ENCODE results near the gene CT45A1.
"Not testable (repeated sequence)": the region's sequence is repeated elsewhere in the genome, so short reads cannot be mapped to it uniquely, and the experiment has no call there.

CT45A1 gene

GRCh38 chrX:135713183-135713689 lies at the start of gene CT45A1:
CT45A1 (plus strand) TSS chrX:135713639; CDS start chrX:135718941, 5,302 bp downstream.
- DNase-seq (ENCODE audit: low read depth, low spot score); H3K27ac ChIP-seq: not testable (repeated sequence)

GRCh38 chrX:135672979-135673378 lies 40.5 kb upstream of the CT45A1 start:
- H3K27ac ChIP-seq; DNase-seq (ENCODE audit: low read depth, low spot score): not testable (repeated sequence)

DNA sequence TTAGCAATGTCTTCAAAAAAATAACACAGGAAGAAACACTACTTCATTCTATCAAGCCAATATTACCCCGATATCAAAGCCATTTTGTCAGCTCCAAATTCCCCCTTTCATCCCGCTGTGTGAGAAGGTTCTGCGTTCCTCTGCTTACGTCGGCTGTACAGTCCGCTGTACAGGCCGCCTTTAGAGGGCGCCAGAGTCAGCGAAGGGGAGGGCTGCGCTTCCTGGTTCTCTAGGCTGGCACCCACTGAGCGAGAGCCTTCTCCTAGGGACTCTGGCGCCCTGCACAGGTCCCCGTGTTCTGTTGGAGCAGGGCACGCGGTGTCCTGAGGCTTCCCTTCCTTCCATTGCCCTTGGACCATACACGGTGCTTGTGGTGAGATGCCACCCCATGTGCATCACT lies 25.3 kb upstream of the CT45A1 start:
- no peak overlapping the region for H3K27ac ChIP-seq
- DNase-seq (ENCODE audit: low read depth, low spot score): no peak

- DNase-seq (ENCODE audit: low read depth, low spot score): no peak
These were observed 18.0 kb upstream of the CT45A1 start for GRCh38 chrX:135695471-135695870.

GRCh38 chrX:135697601-135698000 lies 15.8 kb upstream of the CT45A1 start:
- no peak for DNase-seq (ENCODE audit: low read depth, low spot score)
- H3K27ac ChIP-seq: no peak overlapping the region

More at GRCh38 chrX:135695471-135695870, 18.0 kb upstream of the CT45A1 start:
- no peak overlapping the region for H3K27ac ChIP-seq

DNA sequence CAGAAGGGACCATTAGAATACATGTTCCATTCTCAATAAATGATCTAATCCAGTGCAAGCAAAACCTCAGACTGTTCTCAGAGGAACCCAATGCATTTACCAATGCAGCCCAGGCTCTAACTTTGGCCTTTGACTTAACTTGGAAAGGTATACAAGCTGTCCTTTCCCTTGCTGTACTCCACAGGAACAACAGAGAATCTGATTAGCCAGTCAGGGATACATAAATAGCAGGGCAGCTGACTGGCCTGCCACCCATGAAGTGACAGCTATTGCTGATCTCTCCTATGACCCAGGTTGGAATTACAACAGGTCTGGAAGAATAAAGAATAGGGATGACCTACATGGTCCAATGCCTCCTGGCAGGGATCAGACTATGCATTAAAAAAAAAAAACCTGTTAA lies 14.5 kb upstream of the CT45A1 start:
- no peak overlapping the region for H3K27ac ChIP-seq
- no peak for DNase-seq (ENCODE audit: low read depth, low spot score)

DNA sequence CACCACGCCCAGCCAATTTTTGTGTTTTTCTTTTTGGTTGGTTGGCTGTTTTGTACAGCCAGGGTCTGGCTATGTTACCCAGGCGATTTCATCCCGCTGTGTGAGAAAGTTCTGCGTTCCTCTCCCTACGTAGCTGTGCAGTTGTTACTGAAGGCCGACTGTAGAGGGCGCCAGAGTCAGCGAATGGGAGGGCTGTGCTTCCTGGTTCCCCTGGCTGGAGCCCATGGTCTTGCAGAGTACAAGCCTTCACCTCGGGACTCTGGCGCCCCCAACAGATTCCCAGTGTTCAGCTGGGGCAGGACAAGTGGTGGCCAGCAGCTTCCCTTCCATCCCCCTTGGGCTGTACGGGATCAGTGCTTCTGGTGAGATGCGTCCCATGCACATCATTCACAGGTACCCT lies 5.6 kb upstream of the CT45A1 start:
- no peak for DNase-seq (ENCODE audit: low read depth, low spot score)
- H3K27ac ChIP-seq: no peak overlapping the region

DNA sequence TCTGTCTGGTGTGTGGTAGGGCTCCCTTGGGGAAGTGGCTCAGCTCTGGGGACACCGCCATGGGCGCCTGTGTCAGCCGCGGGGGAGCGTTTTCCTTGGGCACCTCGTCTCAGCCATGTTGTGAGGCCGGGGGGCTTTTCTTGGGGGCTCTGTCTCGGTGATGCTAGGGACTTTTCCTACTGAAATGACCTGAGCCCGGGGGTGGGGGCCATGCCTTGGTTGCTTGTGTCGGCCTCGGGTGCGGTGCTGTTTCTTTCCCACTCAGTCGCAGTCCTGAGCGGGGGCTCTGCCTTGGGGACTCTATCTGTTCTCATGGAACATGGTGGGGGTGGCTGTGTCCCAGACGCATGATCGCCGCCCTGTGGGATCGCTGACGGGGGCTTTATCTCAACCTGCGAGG lies 356 bp downstream of the CT45A1 start:
- DNase-seq (ENCODE audit: low read depth, low spot score): no peak
- H3K27ac ChIP-seq: no peak overlapping the region

DNA sequence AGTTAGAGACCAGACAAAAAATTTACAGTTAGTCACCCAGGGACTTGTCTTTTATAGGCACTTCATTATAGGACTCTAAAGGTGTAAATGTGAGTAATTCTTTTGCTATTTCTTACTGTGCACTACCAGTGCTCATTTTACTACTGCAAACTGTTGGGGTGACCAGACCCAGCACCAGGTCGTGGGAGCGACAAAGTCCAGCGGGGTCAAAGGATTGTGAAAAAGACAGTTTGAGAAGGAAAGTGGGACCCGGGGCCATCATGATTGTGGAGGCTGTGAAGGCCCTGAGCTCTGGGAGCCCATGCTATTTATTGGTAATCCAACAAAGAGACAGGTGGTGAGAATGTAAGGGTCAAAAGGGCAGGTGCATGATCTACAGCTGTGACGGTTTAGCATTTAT lies 21.2 kb downstream of the CT45A1 start:
- not testable (repeated sequence) for DNase-seq (ENCODE audit: low read depth, low spot score); H3K27ac ChIP-seq

- no peak for DNase-seq (ENCODE audit: low read depth, low spot score)
- no peak overlapping the region for H3K27ac ChIP-seq
These were observed 24.1 kb downstream of the CT45A1 start for GRCh38 chrX:135737366-135738071.

DNA sequence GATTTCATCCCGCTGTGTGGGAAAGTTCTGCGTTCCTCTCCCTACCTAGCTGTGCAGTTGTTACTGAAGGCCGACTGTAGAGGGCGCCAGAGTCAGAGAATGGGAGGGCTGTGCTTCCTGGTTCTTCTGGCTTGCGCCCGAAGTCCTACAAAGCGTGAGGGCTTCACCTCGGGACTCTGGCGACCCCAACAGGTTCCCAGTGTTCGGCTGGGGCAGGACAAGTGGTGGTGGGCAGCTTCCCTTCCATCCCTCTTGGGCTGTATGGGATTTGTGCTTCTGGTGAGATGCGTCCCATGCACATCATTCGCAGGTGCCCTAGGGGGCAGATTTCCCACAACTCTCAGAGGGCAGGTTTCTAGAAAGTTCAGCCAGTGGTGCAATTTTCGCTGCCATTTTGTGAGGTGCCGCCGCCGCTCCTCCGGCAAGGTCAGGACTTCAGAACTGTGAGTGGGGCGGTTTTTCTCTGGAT lies 27.3 kb downstream of the CT45A1 start:
- no peak for DNase-seq (ENCODE audit: low read depth, low spot score)
- H3K27ac ChIP-seq: no peak overlapping the region

DNA sequence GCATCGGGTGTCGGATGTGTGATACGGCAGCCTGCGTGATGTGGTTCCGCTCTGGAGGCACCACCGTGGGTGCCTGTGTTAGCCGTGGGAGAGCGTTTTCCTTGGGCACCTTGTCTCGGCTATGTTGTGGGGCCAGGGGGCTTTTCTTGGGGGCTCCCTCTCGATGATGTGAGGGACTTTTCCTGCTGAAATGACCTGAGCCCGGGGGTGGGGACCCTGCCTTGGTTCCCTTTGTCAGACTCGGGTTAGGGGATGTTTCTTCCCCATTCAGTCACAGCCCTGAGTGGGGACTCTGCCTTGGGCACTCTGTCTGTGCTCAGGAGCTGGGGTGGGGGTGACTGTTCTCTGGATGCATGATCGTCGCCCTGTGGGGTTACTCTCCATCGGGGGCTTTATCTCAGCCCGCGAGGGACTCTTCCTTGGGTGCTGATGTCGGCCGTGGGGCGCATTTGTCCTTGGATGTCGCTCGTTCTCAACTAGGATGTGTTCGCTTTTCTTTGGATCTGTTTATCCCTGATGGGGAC lies 27.8 kb downstream of the CT45A1 start:
- H3K27ac ChIP-seq: no peak overlapping the region
- no peak for DNase-seq (ENCODE audit: low read depth, low spot score)

DNA sequence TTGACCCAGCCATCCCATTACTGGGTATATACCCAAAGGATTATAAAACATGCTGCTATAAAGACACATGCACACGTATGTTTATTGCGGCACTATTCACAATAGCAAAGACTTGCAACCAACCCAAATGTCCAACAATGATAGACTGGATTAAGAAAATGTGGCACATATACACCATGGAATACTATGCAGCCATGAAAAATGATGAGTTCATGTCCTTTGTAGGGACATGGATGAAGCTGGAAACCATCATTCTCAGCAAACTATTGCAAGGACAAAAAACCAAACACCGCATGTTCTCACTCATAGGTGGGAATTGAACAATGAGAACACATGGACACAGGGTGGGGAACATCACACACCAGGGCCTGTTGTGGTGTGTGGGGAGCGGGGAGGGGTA lies 31.3 kb downstream of the CT45A1 start:
- DNase-seq (ENCODE audit: low read depth, low spot score); H3K27ac ChIP-seq: not testable (repeated sequence)

DNA sequence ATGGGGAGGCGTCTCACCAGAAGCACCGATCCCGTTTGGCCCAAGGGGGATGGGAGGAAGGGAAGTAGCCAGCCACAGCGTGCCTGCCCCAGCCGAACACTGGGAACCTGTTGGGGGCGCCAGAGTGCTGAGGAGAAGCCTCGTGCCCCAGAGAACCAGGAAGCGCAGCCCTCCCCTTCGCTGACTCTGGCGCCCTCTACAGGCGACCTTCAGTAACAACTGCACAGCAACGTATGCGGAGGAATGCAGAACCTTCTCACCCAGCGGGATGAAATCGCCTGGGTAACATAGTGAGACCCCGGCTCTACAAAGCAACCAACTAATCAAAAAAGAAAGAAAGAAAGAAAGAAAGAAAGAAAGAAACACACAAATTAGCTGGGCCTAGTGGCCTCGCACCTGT lies 54.7 kb downstream of the CT45A1 start, which contains the start of gene CT45A3:
TSS of gene CT45A3 (minus strand) at position 101 of the 400 bp plus-strand sequence. CDS start 3,747 bp downstream, outside the sequence.
- not testable (repeated sequence) for H3K27ac ChIP-seq; DNase-seq (ENCODE audit: low read depth, low spot score)

Measured in epithelial cell of prostate (primary cell).